Caco-2 (cell line): ENCODE results near the gene DOCK9. TPM values are rescaled to one million over a fixed set of nuclear protein-coding genes. Genes with fewer than 3 reads are reported as not detected.

Experiments used
- BruUV-seq: library from RNA; stranded (reverse); fragments of 400-500 nt; replicated peaks from 2 replicates; lab custom pipeline; 2021; lab: Mats Ljungman, UMichigan
- CTCF ChIA-PET: fragments of 300-600 bp; sonication (Branson Sonifier 250); formaldehyde crosslinking; loops from one replicate; lab custom pipeline; 2022; ENCODE audit warnings: antibody characterized with exemption; lab: Charles Lee
- POLR2A ChIA-PET: fragments of 300-600 bp; sonication (Branson Sonifier 250); formaldehyde crosslinking; loops from one replicate; lab custom pipeline; 2022; ENCODE audit warnings: antibody characterized with exemption; lab: Charles Lee
- DNase-seq, 2 experiments: peaks; one replicate each; pipeline versions ENCODE4 v3.0.0 to v3.0.0-alpha.2; 2020 to 2022
- H3K27me3 ChIP-seq: replicated peaks from 2 replicates; pipeline ENCODE4 v1.6.0; 2011; ENCODE audit warnings: low read length; ENCODE audit not compliant: control insufficient read depth, insufficient read depth
- H3K36me3 ChIP-seq: 2 replicates; pipeline ENCODE4 v1.5.1; 2011; ENCODE audit warnings: low read length; ENCODE audit not compliant: control insufficient read depth, insufficient read depth
- H3K4me1 ChIP-seq: fragments of 250-450 bp; sonication (Bioruptor Pico); 2 replicates; pipeline ENCODE4 v1.5.1; 2020; ENCODE audit warnings: mild to moderate bottlenecking
- H3K4me3 ChIP-seq: 2 replicates; pipeline ENCODE4 v1.5.1; 2011; ENCODE audit warnings: low read depth, mild to moderate bottlenecking, control low read depth, low read length
- H3K9me3 ChIP-seq: fragments of 250-450 bp; sonication (Bioruptor Pico); 2 replicates; pipeline ENCODE4 v1.5.1; 2020; ENCODE audit warnings: mild to moderate bottlenecking, moderate library complexity
- H3K27ac Mint-ChIP-seq: one replicate; pipeline ENCODE4 v1.8.0; 2022; ENCODE audit warnings: mixed read lengths; ENCODE audit not compliant: unreplicated experiment
- H3K27me3 Mint-ChIP-seq: one replicate; pipeline ENCODE4 v1.8.0; 2022; ENCODE audit warnings: mixed read lengths; ENCODE audit not compliant: insufficient read depth, unreplicated experiment
- H3K36me3 Mint-ChIP-seq: one replicate; pipeline ENCODE4 v1.8.0; 2022; ENCODE audit warnings: mild to moderate bottlenecking, mixed read lengths; ENCODE audit not compliant: insufficient read depth, unreplicated experiment
- H3K4me1 Mint-ChIP-seq: one replicate; pipeline ENCODE4 v1.8.0; 2022; ENCODE audit warnings: low read depth, mixed read lengths; ENCODE audit not compliant: unreplicated experiment
- H3K4me3 Mint-ChIP-seq: one replicate; pipeline ENCODE4 v1.8.0; 2022; ENCODE audit warnings: mild to moderate bottlenecking, moderate library complexity, mixed read lengths; ENCODE audit not compliant: unreplicated experiment
- H3K9me3 Mint-ChIP-seq: one replicate; pipeline ENCODE4 v1.8.0; 2022; ENCODE audit warnings: mixed read lengths; ENCODE audit not compliant: unreplicated experiment
- intact Hi-C: fragments of 100-400 bp; cut with micrococcal nuclease; formaldehyde crosslinking; loops from one replicate; pipeline ENCODE4 v1.10.0; 2022; ENCODE audit not compliant: unreplicated experiment
- total RNA-seq: library from RNA; stranded (reverse); gene quantifications from 2 replicates; pipeline ENCODE4 v1.2.3, GENCODE V29; 2022
- TF ChIP-seq, protein P1 (sequence below), 2 experiments: fragments of 200-600 bp in 1 of 2; IDR thresholded peaks; 1 replicate in 1 of 2; 2 replicates in 1 of 2; pipeline versions ENCODE4 v1.5.1 to v1.8.0; 2011 to 2022; ENCODE audit warnings: antibody characterized with exemption in 1 of 2, control low read depth in 1 of 2, inconsistent platforms in 1 of 2, low read depth in 1 of 2, low read length in 1 of 2, mild to moderate bottlenecking in 1 of 2, moderate library complexity in 1 of 2; ENCODE audit not compliant: insufficient read depth in 1 of 2, severe bottlenecking in 1 of 2, unreplicated experiment in 1 of 2

The DOCK9 gene
- total RNA-seq, 1 experiment from 2014 or later, result 260 TPM

DNA sequence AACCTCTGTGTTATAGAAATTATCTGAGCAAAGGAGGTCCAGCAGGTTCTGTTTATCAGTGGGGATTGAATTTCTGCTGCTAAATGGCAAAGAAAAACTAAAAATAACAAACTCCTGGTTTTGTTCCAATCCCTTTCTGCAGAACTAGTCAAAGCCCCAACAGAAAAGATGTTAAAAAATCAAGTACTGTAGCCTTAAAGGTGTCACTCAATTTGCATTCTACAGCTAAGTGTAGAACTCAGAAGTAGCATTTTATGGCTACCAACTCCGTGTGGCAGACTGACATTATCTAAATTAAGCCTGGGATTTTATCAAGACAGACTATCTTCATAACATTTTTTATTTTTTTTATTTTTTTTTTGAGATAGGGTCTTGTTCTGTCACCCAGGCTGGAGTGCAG, 133.8 kb downstream of the DOCK9 start:
- no peaks in the 10 kb centered on the region for H3K27me3 ChIP-seq
- Mint-ChIP-seq H3K4me1 (peaks cover 23% of the 10 kb centered on the region), H3K36me3 (peaks cover 77% of the 10 kb centered on the region), H3K27me3 (no peaks in the 10 kb centered on the region), H3K27ac (no peak overlapping the region), H3K4me3 (no peak overlapping the region), H3K9me3 (no peaks in the 10 kb centered on the region)
- ChIA-PET CTCF (interaction anchor here (0.6 kb wide), 1 partner anchor 289 kb away, joined by 4 read pairs; no protein-coding TSS in a partner anchor), POLR2A (no interaction called here)
- peaks cover 3% of the 10 kb centered on the region; the same call in 1 of the 2 replicates for H3K36me3 ChIP-seq
- no peak for DNase-seq
- intact Hi-C loops, result loop anchor here (5.0 to 10.0 kb wide), 4 partner anchors 92 to 987 kb away; partner anchors contain the start of gene SLC15A1
- TF ChIP-seq, protein P1, sequence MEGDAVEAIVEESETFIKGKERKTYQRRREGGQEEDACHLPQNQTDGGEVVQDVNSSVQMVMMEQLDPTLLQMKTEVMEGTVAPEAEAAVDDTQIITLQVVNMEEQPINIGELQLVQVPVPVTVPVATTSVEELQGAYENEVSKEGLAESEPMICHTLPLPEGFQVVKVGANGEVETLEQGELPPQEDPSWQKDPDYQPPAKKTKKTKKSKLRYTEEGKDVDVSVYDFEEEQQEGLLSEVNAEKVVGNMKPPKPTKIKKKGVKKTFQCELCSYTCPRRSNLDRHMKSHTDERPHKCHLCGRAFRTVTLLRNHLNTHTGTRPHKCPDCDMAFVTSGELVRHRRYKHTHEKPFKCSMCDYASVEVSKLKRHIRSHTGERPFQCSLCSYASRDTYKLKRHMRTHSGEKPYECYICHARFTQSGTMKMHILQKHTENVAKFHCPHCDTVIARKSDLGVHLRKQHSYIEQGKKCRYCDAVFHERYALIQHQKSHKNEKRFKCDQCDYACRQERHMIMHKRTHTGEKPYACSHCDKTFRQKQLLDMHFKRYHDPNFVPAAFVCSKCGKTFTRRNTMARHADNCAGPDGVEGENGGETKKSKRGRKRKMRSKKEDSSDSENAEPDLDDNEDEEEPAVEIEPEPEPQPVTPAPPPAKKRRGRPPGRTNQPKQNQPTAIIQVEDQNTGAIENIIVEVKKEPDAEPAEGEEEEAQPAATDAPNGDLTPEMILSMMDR (IDR thresholded peaks at IDR 0.05; ENCODE audit: insufficient read depth in 1 of 2, low read depth in 1 of 2, low read length in 1 of 2, severe bottlenecking in 1 of 2, unreplicated experiment in 1 of 2), result no peak
- H3K4me1 ChIP-seq, result peaks cover 6% of the 10 kb centered on the region; the same call in 1 of the 2 replicates
- H3K9me3 ChIP-seq, result no peaks in the 10 kb centered on the region
- H3K4me3 ChIP-seq, result no peak overlapping the region
- BruUV-seq, result no TSS peak

DNA sequence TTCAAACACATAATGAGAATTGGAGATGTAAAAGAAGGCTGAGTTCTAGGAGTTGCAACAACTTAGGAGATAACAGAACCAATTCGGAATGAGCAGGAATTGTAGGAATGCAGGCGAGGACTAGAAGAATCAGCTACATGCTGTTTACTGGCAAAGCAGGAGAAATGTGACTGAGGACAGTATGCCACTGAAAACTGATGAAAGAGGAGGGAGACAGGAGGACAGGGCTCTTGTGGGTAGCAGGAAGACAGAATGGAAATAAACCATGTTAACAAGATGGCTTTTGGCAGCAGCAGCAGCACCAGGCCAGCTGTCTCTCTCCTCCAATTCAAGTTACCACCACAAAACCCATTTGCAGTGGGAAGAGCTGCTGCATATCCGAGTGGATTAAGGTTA, 134.4 kb downstream of the DOCK9 start:
- H3K36me3 Mint-ChIP-seq, result peaks cover 81% of the 10 kb centered on the region
- H3K4me3 ChIP-seq, result no peak overlapping the region
- H3K9me3 Mint-ChIP-seq, result no peaks in the 10 kb centered on the region
- CTCF ChIA-PET, result interaction anchor here (0.6 to 1.7 kb wide), 6 partner anchors 21 to 289 kb away, joined by 3 to 5 read pairs (median 3); no protein-coding TSS in a partner anchor
- H3K4me1 ChIP-seq, result peaks cover 6% of the 10 kb centered on the region; the same call in 1 of the 2 replicates
- H3K9me3 ChIP-seq, result no peaks in the 10 kb centered on the region
- BruUV-seq, result no TSS peak
- H3K27ac Mint-ChIP-seq, result no peak overlapping the region
- no peak for DNase-seq
- H3K27me3 ChIP-seq, result no peaks in the 10 kb centered on the region
- H3K27me3 Mint-ChIP-seq, result no peaks in the 10 kb centered on the region
- H3K4me1 Mint-ChIP-seq, result peaks cover 23% of the 10 kb centered on the region
- no peak overlapping the region for H3K4me3 Mint-ChIP-seq
- H3K36me3 ChIP-seq, result peaks cover 3% of the 10 kb centered on the region; the same call in 1 of the 2 replicates
- intact Hi-C loops, result loop anchor here (1.0 to 10.0 kb wide), 8 partner anchors 21 to 986 kb away; partner anchors contain the start of gene SLC15A1
- POLR2A ChIA-PET, result no interaction called here
- TF ChIP-seq, protein P1 (IDR thresholded peaks at IDR 0.05; ENCODE audit: insufficient read depth in 1 of 2, low read depth in 1 of 2, low read length in 1 of 2, severe bottlenecking in 1 of 2, unreplicated experiment in 1 of 2), result no peak

DNA sequence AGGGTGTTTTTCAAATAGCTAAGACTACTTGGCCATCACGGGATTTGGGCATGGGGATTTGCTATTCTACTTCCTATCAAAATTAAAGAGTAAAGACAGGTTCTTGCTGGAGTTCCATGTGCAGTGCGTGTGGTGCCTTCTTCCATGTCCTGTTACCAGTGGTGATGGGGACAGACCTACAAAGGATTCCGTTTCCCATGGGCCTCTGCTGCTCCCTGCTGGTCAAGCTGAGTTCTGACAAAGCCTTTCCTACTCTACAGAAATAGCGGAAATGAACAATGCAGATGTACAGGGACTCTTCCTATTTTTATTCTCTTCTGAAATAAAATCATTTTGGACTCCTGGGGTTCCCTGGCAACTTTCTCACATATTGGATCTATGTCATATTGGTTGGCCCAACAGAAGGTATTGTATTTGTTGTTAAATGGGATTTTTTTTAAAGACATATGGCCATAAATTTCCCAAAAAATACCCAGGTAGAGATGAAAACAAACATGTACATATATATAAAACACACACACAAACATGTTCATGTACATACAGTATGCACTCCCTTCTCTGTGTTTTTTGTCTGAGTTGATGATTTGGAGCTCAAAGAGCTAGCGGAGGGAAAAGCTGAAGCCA, 134.9 kb downstream of the DOCK9 start:
- Histone ChIP-seq H3K27me3 (no peaks in the 10 kb centered on the region), H3K36me3 (no peaks in the 10 kb centered on the region), H3K9me3 (no peaks in the 10 kb centered on the region), H3K4me3 (no peak overlapping the region), H3K4me1 (peaks cover 6% of the 10 kb centered on the region; the same call in 1 of the 2 replicates)
- TF ChIP-seq, protein P1 (IDR thresholded peaks at IDR 0.05; ENCODE audit: insufficient read depth in 1 of 2, low read depth in 1 of 2, low read length in 1 of 2, severe bottlenecking in 1 of 2, unreplicated experiment in 1 of 2), result peak; percentile 89 to 94
- BruUV-seq, result no TSS peak
- DNase-seq, result peak; percentile 81 to 85
- ChIA-PET POLR2A (no interaction called here), CTCF (interaction anchor here (0.6 to 1.7 kb wide), 5 partner anchors 21 to 191 kb away, joined by 3 to 5 read pairs (median 3); no protein-coding TSS in a partner anchor)
- Mint-ChIP-seq H3K9me3 (no peaks in the 10 kb centered on the region), H3K27me3 (no peaks in the 10 kb centered on the region), H3K36me3 (peaks cover 81% of the 10 kb centered on the region), H3K4me1 (peaks cover 19% of the 10 kb centered on the region), H3K4me3 (no peak overlapping the region), H3K27ac (no peak overlapping the region)
- intact Hi-C loops, result loop anchor here (1.0 to 10.0 kb wide), 8 partner anchors 20 to 986 kb away; partner anchors contain the start of gene SLC15A1
